ENCODE data around the gene RNPEP.
"Not testable (repeated sequence)": the region's sequence is repeated elsewhere in the genome, so short reads cannot be mapped to it uniquely, and the experiment has no call there.

RNPEP gene

GRCh38 chr1:202036595-202037387 lies 54.3 kb downstream of the RNPEP start:
- no peak for DNase-seq (ENCODE audit: low read depth, low spot score)

GRCh38 chr1:202037706-202038296 lies 55.4 kb downstream of the RNPEP start:
- peak; percentile 37 for DNase-seq (ENCODE audit: low read depth, low spot score)

GRCh38 chr1:202038688-202039346 lies 56.4 kb downstream of the RNPEP start:
- DNase-seq (ENCODE audit: low read depth, low spot score): no peak

- no peak for DNase-seq (ENCODE audit: low read depth, low spot score)
Measured at GRCh38 chr1:202045705-202046104, 63.3 kb downstream of the RNPEP start.

- DNase-seq (ENCODE audit: low read depth, low spot score): no peak
Measured at GRCh38 chr1:202046227-202046626, 63.8 kb downstream of the RNPEP start.

- DNase-seq (ENCODE audit: low read depth, low spot score): no peak
Measured at GRCh38 chr1:202046748-202047708, 64.6 kb downstream of the RNPEP start.

GRCh38 chr1:202047977-202048376 lies 65.5 kb downstream of the RNPEP start:
- no peak for DNase-seq (ENCODE audit: low read depth, low spot score)

- DNase-seq (ENCODE audit: low read depth, low spot score): no peak
Measured at GRCh38 chr1:202049129-202049528, 66.7 kb downstream of the RNPEP start.

- no peak for DNase-seq (ENCODE audit: low read depth, low spot score)
Measured at GRCh38 chr1:202054094-202054493, 71.6 kb downstream of the RNPEP start.

GRCh38 chr1:202054673-202055072 lies 72.2 kb downstream of the RNPEP start:
- not testable (repeated sequence) for DNase-seq (ENCODE audit: low read depth, low spot score)
